Measurements from ENCODE around the gene C2orf92. TPM values are rescaled to one million over a fixed set of nuclear protein-coding genes. Genes with fewer than 3 reads are reported as not detected.

C2orf92 gene
- total RNA-seq, 2 donors from 2014 or later = 21.3 to 47.1 TPM

DNA sequence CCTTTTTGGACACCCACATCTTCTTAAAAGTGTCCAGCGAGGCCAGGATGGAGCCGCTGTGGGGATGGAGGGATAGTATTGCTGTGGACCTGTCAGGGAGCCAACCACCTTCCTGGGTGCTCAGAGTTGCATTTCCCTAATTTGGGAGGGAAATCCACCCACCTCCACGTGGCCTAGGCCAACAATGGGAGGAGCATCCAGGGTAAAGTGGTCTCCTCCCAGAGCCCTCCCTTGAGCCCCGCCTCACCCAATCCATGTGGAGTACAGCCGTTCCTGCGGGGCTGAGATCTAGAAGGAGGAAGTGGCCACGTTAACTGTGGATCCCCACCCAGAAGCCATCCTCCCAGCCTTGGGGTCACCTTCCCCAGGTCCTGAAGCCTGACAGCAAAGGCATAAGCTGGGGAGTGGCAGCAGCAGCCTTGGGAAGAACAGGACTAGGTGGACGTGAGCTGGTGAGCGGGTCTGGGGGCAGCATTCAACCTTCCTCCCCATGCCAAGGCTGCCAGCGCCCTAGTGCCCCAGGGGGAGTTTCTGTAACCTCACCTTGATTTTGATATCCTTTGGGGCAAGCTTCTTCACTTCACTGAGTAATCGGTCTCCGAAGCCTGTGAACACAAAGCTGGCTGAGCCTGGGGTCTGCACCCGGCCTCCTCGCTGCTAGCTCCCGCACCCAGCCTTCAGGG, 12.5 kb upstream of the C2orf92 start:
- intact Hi-C loops (cut with DNase I) = no loop called here
- no peak for ATAC-seq
- WGBS, 2 donors = 90 to 93% methylated on average over 12 to 15 of the region's 15 CpGs
- H3K9me3 ChIP-seq = no peaks in the 10 kb centered on the region
- peaks cover 14% of the 10 kb centered on the region for H3K4me1 ChIP-seq
- H3K27ac ChIP-seq = no peak overlapping the region
- peaks cover 9 to 17% of the 10 kb centered on the region in 2 donors for H3K36me3 ChIP-seq (replicated peaks in 1 of 2; ENCODE audit: insufficient read depth in 1 of 2, low read depth in 2 of 2)
- no peak for DNase-seq
- no peaks in the 10 kb centered on the region for H3K27me3 ChIP-seq
- TF ChIP-seq CTCF (IDR thresholded peaks at IDR 0.05) (no peak), POLR2A (IDR thresholded peaks at IDR 0.05) (no peak)
- H3K4me3 ChIP-seq = no peak overlapping the region

- peaks cover 9 to 17% of the 10 kb centered on the region in 2 donors for H3K36me3 ChIP-seq (replicated peaks in 1 of 2; ENCODE audit: insufficient read depth in 1 of 2, low read depth in 2 of 2)
- 89 to 93% methylated on average over 29 to 37 of the region's 37 CpGs for WGBS, 2 donors
- no peak for ATAC-seq
Observed at GRCh38 chr2:97657986-97658690, 11.4 kb upstream of the C2orf92 start.

DNA sequence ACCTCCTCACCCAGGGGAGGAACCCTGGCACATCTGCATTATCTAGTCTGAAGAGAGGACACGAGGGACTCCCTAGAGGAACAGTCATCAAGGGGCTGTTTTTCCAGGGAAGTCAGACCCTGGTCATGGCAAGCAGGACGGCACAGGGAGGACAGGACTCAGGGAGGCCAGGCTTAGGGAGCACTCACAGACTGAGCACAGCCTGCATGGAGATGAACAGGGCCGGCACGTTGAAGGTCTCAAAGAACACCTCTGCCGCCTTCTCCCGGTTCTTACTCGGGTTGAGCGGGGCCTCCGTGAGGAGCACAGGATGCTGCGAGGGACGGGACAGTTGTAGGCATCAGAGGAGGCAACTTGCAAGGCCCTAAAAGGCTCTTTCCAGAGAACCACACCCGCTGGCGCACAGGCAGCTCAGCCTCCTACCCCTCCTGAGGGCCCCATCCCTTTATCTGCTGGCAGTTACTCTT, 10.8 kb upstream of the C2orf92 start:
- ATAC-seq (no peak), DNase-seq (no peak)
- 83 to 87% methylated on average over 3 to 13 of the region's 13 CpGs for WGBS, 2 donors
- H3K27ac ChIP-seq = no peak overlapping the region
- H3K4me1 ChIP-seq = peaks cover 23% of the 10 kb centered on the region
- no peaks in the 10 kb centered on the region for H3K9me3 ChIP-seq
- no peaks in the 10 kb centered on the region for H3K27me3 ChIP-seq
- intact Hi-C loops (cut with DNase I) = no loop called here
- no peak overlapping the region for H3K4me3 ChIP-seq
- H3K36me3 ChIP-seq (replicated peaks in 1 of 2; ENCODE audit: insufficient read depth in 1 of 2, low read depth in 2 of 2) = peaks cover 9 to 17% of the 10 kb centered on the region in 2 donors
- TF ChIP-seq POLR2A (IDR thresholded peaks at IDR 0.05) = no peak

More at GRCh38 chr2:97657986-97658690, 11.4 kb upstream of the C2orf92 start:
- Histone ChIP-seq H3K4me3 (no peak overlapping the region), H3K9me3 (no peaks in the 10 kb centered on the region), H3K4me1 (peaks cover 23% of the 10 kb centered on the region), H3K27ac (no peak overlapping the region), H3K27me3 (no peaks in the 10 kb centered on the region)
- no peak for DNase-seq
- intact Hi-C loops (cut with DNase I) = no loop called here
- no peak for TF ChIP-seq CTCF (IDR thresholded peaks at IDR 0.05)

GRCh38 chr2:97659256-97660043, 10.1 kb upstream of the C2orf92 start:
- ATAC-seq (no peak), DNase-seq (no peak)
- Histone ChIP-seq H3K4me3 (no peak overlapping the region), H3K27me3 (no peaks in the 10 kb centered on the region), H3K36me3 (replicated peaks in 1 of 2; ENCODE audit: insufficient read depth in 1 of 2, low read depth in 2 of 2) (peaks cover 9 to 17% of the 10 kb centered on the region in 2 donors), H3K9me3 (no peaks in the 10 kb centered on the region), H3K27ac (no peak overlapping the region), H3K4me1 (peaks cover 25% of the 10 kb centered on the region)
- 86 to 92% methylated on average over 17 to 29 of the region's 29 CpGs for WGBS, 2 donors
- TF ChIP-seq POLR2A (IDR thresholded peaks at IDR 0.05) = no peak
- TF ChIP-seq CTCF (IDR thresholded peaks at IDR 0.05) = no peak
- intact Hi-C loops (cut with DNase I) = no loop called here
